SHP77 (cell line): ENCODE measurements around the gene FOXI1.

Source experiments
- DNase-seq, 2 experiments: peaks; one replicate each; lab custom pipeline; 2025; lab: John Stamatoyannopoulos, UW

The FOXI1 gene

GRCh38 chr5:170150713-170151096 lies 45.0 kb downstream of the FOXI1 start:
- no peak for DNase-seq

- DNase-seq, result no peak
Observed at GRCh38 chr5:170151097-170151831, 45.6 kb downstream of the FOXI1 start.

- no peak for DNase-seq
Observed at GRCh38 chr5:170152767-170153166, 47.1 kb downstream of the FOXI1 start.

GRCh38 chr5:170154297-170154696 lies 48.6 kb downstream of the FOXI1 start:
- DNase-seq, result no peak

GRCh38 chr5:170154744-170155143 lies 49.0 kb downstream of the FOXI1 start:
- no peak for DNase-seq

- DNase-seq, result no peak
Observed at GRCh38 chr5:170155771-170156170, 50.1 kb downstream of the FOXI1 start.

GRCh38 chr5:170159101-170159698 lies 53.5 kb downstream of the FOXI1 start:
- DNase-seq, result no peak
